ENCODE results near the gene NLGN1. TPM values are rescaled to one million over a fixed set of nuclear protein-coding genes. Genes with fewer than 3 reads are reported as not detected.

NLGN1 gene
- total RNA-seq, 1 donor from 2014 or later, result 34.8 TPM

GRCh38 chr3:173863551-173863950, 466.0 kb downstream of the NLGN1 start:
- Mint-ChIP-seq H3K36me3 (no peaks in the 10 kb centered on the region), H3K9me3 (no peaks in the 10 kb centered on the region)

DNA sequence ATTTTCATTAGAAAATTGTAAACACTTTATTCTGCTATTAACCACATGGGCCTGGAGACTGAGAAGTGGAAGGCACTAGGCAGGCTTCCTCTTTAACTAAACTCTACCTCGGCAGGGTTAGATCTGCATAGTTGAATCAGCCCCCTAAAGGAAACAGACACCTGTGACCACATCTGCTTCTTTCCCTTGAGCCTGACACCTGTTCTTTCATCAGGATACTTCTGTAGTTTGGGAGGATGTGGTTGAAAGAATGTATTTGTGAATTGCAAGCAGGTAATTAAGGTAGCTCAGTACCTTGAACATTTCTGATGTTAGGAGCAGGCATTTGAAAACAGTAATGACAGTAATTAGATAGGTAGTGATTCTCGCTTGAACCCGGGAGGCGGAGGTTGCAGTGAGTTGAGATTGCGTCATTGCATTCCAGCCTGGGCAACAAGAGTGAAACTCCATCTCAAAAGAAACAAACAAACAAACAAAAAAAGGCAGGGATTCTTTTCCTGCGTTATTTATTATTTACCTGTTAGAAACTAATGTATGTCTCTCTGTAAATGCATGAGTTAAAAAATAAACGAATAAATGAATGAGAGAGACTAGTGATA, 468.5 kb downstream of the NLGN1 start:
- Histone ChIP-seq H3K4me2 (no peak overlapping the region), H4K20me1 (ENCODE audit: low read depth) (peaks cover 3% of the 10 kb centered on the region), H2AFZ (replicated peaks) (no peak overlapping the region), H3K36me3 (no peaks in the 10 kb centered on the region), H3K27me3 (no peaks in the 10 kb centered on the region), H3K27ac (no peak overlapping the region), H3K4me1 (peaks cover 3% of the 10 kb centered on the region), H3K9ac (no peak overlapping the region), H3K4me3 (no peak overlapping the region), H3K9me3 (ENCODE audit: low read depth) (no peaks in the 10 kb centered on the region), H3K79me2 (ENCODE audit: low read depth) (no peaks in the 10 kb centered on the region), H3F3A (ENCODE audit: low read depth) (no peaks in the 10 kb centered on the region)
- TF ChIP-seq, protein P1, sequence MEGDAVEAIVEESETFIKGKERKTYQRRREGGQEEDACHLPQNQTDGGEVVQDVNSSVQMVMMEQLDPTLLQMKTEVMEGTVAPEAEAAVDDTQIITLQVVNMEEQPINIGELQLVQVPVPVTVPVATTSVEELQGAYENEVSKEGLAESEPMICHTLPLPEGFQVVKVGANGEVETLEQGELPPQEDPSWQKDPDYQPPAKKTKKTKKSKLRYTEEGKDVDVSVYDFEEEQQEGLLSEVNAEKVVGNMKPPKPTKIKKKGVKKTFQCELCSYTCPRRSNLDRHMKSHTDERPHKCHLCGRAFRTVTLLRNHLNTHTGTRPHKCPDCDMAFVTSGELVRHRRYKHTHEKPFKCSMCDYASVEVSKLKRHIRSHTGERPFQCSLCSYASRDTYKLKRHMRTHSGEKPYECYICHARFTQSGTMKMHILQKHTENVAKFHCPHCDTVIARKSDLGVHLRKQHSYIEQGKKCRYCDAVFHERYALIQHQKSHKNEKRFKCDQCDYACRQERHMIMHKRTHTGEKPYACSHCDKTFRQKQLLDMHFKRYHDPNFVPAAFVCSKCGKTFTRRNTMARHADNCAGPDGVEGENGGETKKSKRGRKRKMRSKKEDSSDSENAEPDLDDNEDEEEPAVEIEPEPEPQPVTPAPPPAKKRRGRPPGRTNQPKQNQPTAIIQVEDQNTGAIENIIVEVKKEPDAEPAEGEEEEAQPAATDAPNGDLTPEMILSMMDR (IDR thresholded peaks at IDR 0.05), result no peak
- TF ChIP-seq EZH2phosphoT487 (IDR thresholded peaks at IDR 0.05), result no peak
- TF ChIP-seq EZH2 (IDR thresholded peaks at IDR 0.05), result no peak
- Mint-ChIP-seq H3K27ac (no peak overlapping the region), H3K27me3 (ENCODE audit: insufficient read depth, low read depth) (no peaks in the 10 kb centered on the region), H3K36me3 (no peaks in the 10 kb centered on the region), H3K4me1 (no peaks in the 10 kb centered on the region), H3K9me3 (no peaks in the 10 kb centered on the region), H3K4me3 (no peak overlapping the region)
- DNase-seq (ENCODE audit: low spot score), result no peak

More at GRCh38 chr3:173863551-173863950, 466.0 kb downstream of the NLGN1 start:
- Mint-ChIP-seq H3K4me1 (no peaks in the 10 kb centered on the region), H3K4me3 (no peak overlapping the region), H3K27ac (no peak overlapping the region), H3K27me3 (ENCODE audit: insufficient read depth, low read depth) (no peaks in the 10 kb centered on the region)
- no peak overlapping the region for H3K4me2 ChIP-seq
- TF ChIP-seq, protein P1 (IDR thresholded peaks at IDR 0.05), result no peak
- no peak for TF ChIP-seq EZH2phosphoT487 (IDR thresholded peaks at IDR 0.05)
- no peak for TF ChIP-seq EZH2 (IDR thresholded peaks at IDR 0.05)
- H3F3A ChIP-seq (ENCODE audit: low read depth), result no peaks in the 10 kb centered on the region
- no peak overlapping the region for H2AFZ ChIP-seq (replicated peaks)
- H3K36me3 ChIP-seq, result no peaks in the 10 kb centered on the region
- DNase-seq (ENCODE audit: low spot score), result no peak
- H3K27me3 ChIP-seq, result no peaks in the 10 kb centered on the region
- H3K27ac ChIP-seq, result no peak overlapping the region
- peaks cover 3% of the 10 kb centered on the region for H4K20me1 ChIP-seq (ENCODE audit: low read depth)
- H3K9ac ChIP-seq, result no peak overlapping the region
- no peaks in the 10 kb centered on the region for H3K9me3 ChIP-seq (ENCODE audit: low read depth)
- peaks cover 3% of the 10 kb centered on the region for H3K4me1 ChIP-seq
- H3K79me2 ChIP-seq (ENCODE audit: low read depth), result no peaks in the 10 kb centered on the region
- H3K4me3 ChIP-seq, result no peak overlapping the region

DNA sequence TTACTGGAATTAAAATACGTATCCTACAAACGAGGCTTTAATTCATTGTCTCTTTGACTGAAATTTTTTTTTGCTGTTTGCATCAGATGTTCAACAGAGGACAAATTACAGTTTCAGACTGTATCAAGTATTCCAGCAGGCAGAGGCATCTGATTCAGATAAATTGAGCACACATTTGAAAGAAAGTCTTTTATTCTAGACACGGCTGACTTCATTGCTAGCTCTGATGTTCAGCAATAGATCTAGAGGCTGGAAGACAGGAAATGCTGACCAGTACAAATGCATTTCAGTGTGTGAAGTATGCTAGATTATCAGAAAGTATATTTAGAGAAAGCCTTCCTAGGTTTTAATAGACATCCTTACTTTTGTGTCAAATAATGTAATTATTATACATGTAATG, 472.2 kb downstream of the NLGN1 start:
- no peak overlapping the region for H2AFZ ChIP-seq (replicated peaks)
- H3K4me2 ChIP-seq, result no peak overlapping the region
- no peaks in the 10 kb centered on the region for H3K79me2 ChIP-seq (ENCODE audit: low read depth)
- Mint-ChIP-seq H3K36me3 (peaks cover 2% of the 10 kb centered on the region), H3K4me1 (peaks cover 3% of the 10 kb centered on the region), H3K4me3 (no peak overlapping the region), H3K27ac (no peak overlapping the region), H3K9me3 (peaks cover 3% of the 10 kb centered on the region), H3K27me3 (ENCODE audit: insufficient read depth, low read depth) (no peaks in the 10 kb centered on the region)
- no peaks in the 10 kb centered on the region for H3K36me3 ChIP-seq
- no peak for DNase-seq (ENCODE audit: low spot score)
- peaks cover 3% of the 10 kb centered on the region for H3K4me1 ChIP-seq
- no peaks in the 10 kb centered on the region for H3F3A ChIP-seq (ENCODE audit: low read depth)
- TF ChIP-seq EZH2phosphoT487 (IDR thresholded peaks at IDR 0.05) (no peak), EZH2 (IDR thresholded peaks at IDR 0.05) (no peak)
- TF ChIP-seq, protein P1 (IDR thresholded peaks at IDR 0.05), result no peak
- H3K9ac ChIP-seq, result no peak overlapping the region
- no peaks in the 10 kb centered on the region for H3K27me3 ChIP-seq
- peaks cover 3% of the 10 kb centered on the region for H4K20me1 ChIP-seq (ENCODE audit: low read depth)
- no peak overlapping the region for H3K4me3 ChIP-seq
- no peak overlapping the region for H3K27ac ChIP-seq
- H3K9me3 ChIP-seq (ENCODE audit: low read depth), result no peaks in the 10 kb centered on the region
